HG02840 (cell line): ENCODE results near the gene FERMT1.
"Not testable (repeated sequence)": the region's sequence is repeated elsewhere in the genome, so short reads cannot be mapped to it uniquely, and the experiment has no call there.

ENCODE experiments used
- ATAC-seq: cut with Tn5 transposase; IDR thresholded peaks from one replicate; pipeline ENCODE4 v1.9.1; 2021; ENCODE audit warnings: mild to moderate bottlenecking, moderate library complexity, moderate number of reproducible peaks; ENCODE audit not compliant: unreplicated experiment, low FRiP score

FERMT1 gene

GRCh38 chr20:6116758-6117157, 6.1 kb downstream of the FERMT1 start:
- no peak for ATAC-seq

- ATAC-seq: no peak
These were observed 7.5 kb downstream of the FERMT1 start for GRCh38 chr20:6115221-6115895.

- no peak for ATAC-seq
These were observed 8.1 kb downstream of the FERMT1 start for GRCh38 chr20:6114696-6115095.

GRCh38 chr20:6113951-6114350, 8.9 kb downstream of the FERMT1 start:
- no peak for ATAC-seq

- ATAC-seq: not testable (repeated sequence)
These were observed 9.9 kb downstream of the FERMT1 start for GRCh38 chr20:6112965-6113364.

- no peak for ATAC-seq
These were observed 14.5 kb downstream of the FERMT1 start for GRCh38 chr20:6108330-6108729.

GRCh38 chr20:6104493-6105188, 18.2 kb downstream of the FERMT1 start:
- no peak for ATAC-seq

GRCh38 chr20:6103301-6103700, 19.5 kb downstream of the FERMT1 start:
- ATAC-seq: no peak

- no peak for ATAC-seq
These were observed 21.5 kb downstream of the FERMT1 start for GRCh38 chr20:6101346-6101745.

- no peak for ATAC-seq
These were observed 22.6 kb downstream of the FERMT1 start for GRCh38 chr20:6100246-6100645.

GRCh38 chr20:6099819-6100218, 23.0 kb downstream of the FERMT1 start:
- no peak for ATAC-seq

- no peak for ATAC-seq
These were observed 27.4 kb downstream of the FERMT1 start for GRCh38 chr20:6095409-6095808.

GRCh38 chr20:6094565-6094964, 28.3 kb downstream of the FERMT1 start:
- no peak for ATAC-seq

- no peak for ATAC-seq
These were observed 28.8 kb downstream of the FERMT1 start for GRCh38 chr20:6094063-6094462.

GRCh38 chr20:6091661-6092060, 31.2 kb downstream of the FERMT1 start:
- no peak for ATAC-seq

- no peak for ATAC-seq
These were observed 36.0 kb downstream of the FERMT1 start for GRCh38 chr20:6086868-6087267.

GRCh38 chr20:6083926-6084325, 38.9 kb downstream of the FERMT1 start:
- ATAC-seq: no peak

- no peak for ATAC-seq
These were observed 41.6 kb downstream of the FERMT1 start for GRCh38 chr20:6081236-6081635.

- ATAC-seq: no peak
These were observed 43.8 kb downstream of the FERMT1 start for GRCh38 chr20:6079016-6079415.

- no peak for ATAC-seq
These were observed 47.2 kb downstream of the FERMT1 start for GRCh38 chr20:6075428-6076219.

GRCh38 chr20:6074784-6075183, 48.0 kb downstream of the FERMT1 start:
- no peak for ATAC-seq
